GM18502 (cell line): ENCODE results near the gene DAPK1.
"Not testable (repeated sequence)": the region's sequence is repeated elsewhere in the genome, so short reads cannot be mapped to it uniquely, and the experiment has no call there.

Source experiments
- ATAC-seq: cut with Tn5 transposase; IDR thresholded peaks from one replicate; pipeline ENCODE4 v1.9.1; 2021; ENCODE audit warnings: mild to moderate bottlenecking; ENCODE audit not compliant: unreplicated experiment, poor library complexity

Gene DAPK1

DNA sequence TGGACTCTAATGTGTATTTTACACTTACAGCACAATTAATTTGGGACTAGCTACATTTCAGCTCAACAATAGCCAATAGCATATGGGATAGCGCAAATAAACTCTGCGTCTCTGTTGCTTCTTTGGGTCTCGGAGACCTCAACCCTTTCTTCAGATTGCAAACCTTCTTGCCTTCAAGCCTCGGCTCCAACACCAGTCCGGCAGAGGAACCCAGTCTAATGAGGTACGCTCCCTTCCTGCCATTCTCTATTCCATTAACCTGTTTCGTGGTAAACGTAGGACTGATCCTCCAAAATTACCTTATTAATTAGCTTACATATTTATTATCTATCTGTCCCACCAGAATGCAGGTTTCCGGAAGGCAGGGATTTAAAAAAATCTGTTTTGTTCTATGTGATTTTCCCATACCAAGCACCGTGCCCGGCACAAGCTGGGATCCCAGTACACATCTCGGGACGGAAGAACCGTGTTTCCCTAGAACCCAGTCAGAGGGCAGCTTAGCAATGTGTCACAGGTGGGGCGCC lies 525 bp upstream of the DAPK1 start:
- ATAC-seq = no peak

DNA sequence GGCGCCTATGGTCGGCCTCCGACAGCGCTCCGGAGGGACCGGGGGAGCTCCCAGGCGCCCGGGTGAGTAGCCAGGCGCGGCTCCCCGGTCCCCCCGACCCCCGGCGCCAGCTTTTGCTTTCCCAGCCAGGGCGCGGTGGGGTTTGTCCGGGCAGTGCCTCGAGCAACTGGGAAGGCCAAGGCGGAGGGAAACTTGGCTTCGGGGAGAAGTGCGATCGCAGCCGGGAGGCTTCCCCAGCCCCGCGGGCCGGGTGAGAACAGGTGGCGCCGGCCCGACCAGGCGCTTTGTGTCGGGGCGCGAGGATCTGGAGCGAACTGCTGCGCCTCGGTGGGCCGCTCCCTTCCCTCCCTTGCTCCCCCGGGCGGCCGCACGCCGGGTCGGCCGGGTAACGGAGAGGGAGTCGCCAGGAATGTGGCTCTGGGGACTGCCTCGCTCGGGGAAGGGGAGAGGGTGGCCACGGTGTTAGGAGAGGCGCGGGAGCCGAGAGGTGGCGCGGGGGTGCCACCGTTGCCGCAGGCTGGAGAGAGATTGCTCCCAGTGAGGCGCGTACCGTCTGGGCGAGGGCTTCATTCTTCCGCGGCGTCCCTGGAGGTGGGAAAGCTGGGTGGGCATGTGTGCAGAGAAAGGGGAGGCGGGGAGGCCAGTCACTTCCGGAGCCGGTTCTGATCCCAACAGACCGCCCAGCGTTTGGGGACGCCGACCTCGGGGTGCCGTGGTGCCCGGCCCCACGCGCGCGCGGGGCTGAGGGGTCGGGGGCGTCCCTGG lies 561 bp downstream of the DAPK1 start:
- ATAC-seq = peak; percentile 31

DNA sequence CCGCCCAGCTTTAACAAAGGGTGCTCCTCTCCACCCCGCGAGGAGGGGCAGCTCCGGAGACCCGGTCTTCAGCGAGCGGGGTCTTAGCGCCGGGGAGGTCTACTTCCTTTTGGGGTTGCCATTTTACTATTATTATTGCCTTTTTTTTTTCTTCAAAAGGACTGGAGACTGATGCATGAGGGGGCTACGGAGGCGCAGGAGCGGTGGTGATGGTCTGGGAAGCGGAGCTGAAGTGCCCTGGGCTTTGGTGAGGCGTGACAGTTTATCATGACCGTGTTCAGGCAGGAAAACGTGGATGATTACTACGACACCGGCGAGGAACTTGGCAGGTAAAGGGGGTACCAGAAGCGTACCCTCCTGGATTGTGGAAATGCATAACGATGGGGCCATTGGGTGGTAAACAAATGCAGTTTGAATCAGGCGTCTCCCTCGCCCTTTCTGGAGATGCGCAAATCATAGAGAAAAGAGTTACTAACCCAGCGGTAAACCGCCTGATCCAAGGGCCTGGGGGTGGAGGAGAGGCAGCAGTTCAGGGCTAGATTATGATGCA lies 1.2 kb downstream of the DAPK1 start:
- no peak for ATAC-seq

DNA sequence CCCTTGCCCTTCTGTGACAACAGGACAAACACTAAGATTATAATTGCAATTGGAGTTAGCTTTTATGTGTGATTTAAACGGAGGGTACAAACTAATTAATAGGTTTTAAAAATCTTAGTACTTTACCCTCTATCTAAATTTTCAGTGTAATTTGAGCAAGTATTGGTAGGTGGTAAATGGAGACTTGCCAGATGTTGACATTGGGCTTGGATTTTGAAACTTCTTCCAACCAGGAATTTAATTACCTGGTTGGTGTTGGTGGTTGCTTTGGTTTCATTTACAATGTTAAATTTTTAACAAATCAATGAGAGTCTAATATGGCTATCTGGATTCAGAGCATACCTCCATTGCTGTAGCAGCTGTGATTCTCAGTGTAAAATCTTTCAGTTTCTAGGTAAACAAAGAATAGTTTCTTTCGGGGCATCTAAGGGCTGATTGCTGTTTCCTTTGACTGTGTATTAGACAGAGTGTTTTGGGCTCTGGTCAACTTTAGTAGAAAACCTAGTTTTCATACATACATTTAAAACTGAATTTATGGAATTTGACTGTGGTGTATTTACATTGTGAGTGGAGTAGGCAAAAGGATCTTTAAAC lies 1.9 kb downstream of the DAPK1 start:
- ATAC-seq = peak; percentile 41

DNA sequence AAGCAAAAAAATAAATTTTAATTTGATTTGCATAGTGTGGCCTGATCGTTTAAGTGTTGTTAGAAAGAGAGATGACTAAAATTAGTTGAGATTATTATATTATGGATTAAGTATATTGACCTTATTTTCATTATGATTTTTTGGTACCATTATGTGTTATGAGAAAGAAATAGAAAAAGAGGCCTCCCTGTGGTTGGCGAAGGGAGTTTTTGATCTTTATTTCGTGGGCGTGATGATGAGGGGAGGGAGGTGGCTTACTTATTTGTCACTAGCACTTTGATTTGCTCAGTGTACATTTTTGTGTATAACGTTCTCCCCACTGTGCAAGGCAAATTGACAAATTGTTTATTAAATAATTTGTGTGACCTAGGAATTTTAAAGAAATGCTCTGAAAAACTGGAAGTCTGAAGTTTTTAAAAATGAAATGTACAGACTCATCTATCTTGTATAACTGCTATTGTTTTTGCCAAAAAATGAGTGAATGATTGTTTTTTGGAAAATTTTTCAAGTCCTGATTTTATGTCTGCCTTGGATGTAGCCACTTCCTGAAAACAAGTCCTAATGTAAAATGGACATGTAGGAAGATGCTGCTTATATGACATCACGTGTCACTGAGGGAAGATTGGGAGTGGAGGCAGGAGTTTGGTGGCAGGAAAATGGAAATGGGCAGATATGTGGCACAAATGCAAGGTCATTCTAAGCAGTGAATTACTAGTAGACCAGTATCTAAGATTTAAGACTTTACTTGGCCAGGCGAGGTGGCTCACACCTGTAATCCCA lies 3.0 kb downstream of the DAPK1 start:
- no peak for ATAC-seq

DNA sequence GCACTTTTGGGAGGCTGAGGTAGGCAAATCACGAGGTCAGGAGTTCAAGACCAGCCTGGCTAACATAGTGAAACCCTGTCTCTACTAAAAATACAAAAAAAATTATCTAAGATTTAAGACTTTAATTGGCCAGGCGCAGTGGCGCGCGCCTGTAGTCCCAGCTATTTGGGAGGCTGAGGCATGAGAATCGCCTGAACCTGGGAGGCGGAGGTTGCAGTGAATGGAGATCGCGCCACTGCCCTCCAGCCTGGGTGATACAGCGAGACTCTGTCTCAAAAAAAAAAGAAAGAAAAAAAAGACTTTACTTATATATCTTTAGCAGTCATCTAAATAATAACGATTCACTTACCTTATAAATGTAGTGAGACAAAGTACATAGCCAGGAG lies 3.6 kb downstream of the DAPK1 start:
- ATAC-seq = not testable (repeated sequence)

DNA sequence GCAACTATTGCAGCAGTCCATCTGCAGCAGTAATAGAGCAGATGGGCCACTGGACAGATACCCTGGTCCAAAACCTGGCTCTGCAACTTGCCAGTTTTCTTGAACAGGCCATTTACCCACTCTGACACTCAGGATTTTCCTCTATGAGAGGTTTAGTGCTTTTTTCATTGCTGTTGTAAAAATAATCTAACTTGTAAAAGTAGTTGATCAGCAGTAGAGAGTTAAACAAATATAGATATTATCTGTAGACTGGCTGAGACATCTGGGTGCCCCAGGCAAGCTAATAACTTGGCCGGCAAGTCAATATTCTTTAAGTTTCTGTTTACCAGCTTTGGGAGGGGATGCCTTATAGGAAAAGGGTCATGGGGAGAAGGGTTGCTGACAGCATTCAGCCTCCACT lies 4.1 kb downstream of the DAPK1 start:
- ATAC-seq = no peak

DNA sequence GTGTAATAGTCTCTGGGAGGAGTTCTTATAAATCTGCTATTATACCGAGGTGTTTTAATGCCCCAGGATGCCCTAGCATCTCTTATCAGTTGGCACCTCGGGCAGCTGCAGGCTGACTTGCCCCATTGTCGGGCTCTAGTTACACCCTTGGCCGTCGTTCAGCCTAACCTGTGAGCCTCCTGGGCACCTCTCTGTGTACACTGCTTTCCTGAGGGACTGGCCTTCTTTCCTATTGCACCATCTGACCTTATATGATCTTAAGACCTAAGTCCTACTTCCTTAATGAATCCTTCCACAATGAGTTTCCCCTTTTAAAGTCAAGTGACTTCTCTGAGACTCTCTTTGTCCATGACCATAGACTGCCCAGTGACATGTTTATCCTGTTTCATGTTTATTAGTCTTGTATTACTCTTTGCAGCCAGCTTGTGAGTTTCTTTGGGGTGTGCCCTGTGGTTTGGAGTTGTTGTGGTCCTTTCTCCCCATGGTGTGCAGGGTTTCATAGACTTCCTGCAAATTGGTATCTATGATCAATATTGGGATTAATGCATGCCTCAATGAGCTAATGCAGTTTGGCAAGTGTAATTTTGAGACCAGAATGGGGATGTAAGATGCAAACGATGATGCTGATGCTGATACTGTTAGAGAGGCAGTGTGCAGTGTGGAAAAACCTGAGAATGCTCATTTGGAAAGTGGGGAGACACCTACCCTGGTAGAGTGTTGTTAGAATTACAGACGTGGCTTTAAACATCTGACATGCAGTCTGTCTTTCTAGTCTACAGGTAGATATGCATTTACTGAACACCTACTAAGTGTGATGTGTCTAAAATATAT lies 4.9 kb downstream of the DAPK1 start:
- ATAC-seq = no peak

DNA sequence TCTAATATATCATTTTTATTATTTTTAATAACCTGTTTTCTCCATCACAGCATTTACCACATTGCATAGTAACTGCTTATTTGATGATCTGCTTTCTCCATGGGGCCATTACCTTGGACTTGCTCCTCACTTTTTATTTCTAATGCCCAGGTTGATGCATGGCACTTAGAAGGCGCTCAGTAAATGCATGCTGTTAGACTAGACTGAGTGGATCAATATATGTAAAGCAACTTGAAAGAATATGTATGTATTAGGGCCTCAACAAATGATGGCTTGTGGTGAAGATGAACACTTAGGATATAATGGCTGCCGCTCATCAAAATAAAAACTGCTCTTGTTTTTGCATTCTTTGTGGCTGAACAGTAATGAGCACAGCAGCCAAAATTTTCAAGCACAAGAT lies 5.8 kb downstream of the DAPK1 start:
- no peak for ATAC-seq

DNA sequence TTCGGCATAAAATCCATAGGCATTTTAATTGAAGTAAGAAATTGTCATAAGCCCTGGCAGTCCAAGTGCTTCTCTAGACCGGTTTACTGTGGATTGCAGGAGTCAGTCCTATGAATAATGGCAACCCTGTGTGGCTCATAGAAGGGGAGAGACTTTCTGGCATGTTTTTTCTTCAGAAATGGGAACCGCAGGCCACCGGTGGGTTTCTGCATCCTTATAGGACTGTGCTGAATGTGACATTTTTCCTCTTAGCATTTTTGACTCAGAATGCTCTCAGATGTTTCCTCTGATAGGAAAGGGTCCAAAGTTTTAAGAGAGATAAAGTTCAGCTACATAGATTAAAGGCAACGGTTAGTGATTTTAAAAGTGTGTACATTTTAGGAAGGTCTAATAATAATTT lies 6.3 kb downstream of the DAPK1 start:
- no peak for ATAC-seq

DNA sequence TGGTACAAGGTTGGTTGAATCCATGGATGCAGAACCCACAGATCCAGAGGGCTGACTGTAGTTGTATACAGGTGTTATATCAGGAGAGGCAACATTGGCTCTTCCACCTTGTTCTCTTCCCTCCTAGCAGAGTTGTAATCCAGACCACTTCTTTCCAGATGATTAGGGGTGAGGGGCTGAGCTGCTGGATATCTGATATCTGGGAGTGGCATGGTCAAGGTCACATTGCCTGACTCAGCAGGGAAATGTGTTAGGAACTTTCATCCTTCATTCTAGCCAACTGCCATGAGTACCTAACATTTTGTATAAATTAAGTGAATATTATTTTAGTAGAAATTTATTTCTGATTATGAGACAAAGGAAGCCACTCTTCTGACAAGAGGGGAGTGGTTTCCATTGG lies 7.3 kb downstream of the DAPK1 start:
- ATAC-seq = no peak

DNA sequence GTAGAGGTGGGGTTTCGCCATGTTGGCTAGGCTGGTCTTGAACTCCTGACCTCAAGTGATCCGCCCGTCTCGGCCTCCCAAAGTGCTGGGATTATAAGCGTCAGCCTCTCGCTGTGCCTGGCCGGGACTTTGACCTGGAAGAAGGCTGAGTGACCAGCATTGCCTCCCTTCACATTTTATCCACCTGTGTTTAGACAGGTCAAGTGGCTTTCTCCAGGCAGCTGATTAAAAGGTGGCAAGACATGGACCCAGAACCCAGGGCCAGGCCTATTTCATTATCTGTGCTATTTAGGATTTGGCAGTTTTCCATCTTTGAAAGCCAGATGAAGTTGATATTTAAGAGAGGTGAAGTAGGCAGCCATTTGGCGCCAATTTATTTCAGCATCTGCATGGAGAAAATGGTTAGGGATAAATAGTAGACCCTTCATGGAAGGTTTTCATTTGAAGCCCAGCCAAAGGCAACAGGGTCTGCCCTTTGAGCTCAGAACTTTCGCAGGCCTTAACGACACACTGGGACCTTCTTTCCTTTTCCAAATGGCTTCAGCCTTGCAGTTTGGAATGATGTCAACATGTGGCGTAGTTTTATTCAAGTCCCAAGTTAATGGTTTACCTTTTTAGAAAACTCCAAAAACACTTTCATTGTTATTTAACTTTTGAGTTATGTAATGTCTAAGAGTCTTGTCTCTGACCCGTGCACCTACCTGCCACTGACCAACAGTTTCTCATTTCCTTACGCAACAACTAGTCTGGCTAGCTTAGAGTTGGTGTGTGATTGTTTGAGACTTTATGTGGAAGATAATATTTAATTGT lies 8.4 kb downstream of the DAPK1 start:
- ATAC-seq = no peak

DNA sequence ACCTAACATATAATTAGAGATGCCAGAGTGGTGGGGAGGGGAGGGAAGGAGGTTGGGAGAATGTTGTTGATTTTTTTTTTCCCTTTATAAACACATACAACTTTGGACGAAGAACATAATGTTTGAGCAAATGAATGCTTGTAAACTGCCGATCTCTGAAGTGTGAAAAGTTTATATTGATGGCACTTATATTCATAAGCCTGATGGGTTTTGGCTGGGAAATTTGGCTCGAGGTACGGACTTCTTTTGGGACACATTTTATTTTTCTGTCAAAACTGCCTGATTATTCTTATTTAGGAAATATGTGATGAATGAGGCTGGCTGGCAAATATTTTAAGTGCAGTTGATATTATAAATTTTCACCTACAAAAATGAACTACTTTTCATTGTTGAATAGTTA lies 9.9 kb downstream of the DAPK1 start:
- no peak for ATAC-seq

DNA sequence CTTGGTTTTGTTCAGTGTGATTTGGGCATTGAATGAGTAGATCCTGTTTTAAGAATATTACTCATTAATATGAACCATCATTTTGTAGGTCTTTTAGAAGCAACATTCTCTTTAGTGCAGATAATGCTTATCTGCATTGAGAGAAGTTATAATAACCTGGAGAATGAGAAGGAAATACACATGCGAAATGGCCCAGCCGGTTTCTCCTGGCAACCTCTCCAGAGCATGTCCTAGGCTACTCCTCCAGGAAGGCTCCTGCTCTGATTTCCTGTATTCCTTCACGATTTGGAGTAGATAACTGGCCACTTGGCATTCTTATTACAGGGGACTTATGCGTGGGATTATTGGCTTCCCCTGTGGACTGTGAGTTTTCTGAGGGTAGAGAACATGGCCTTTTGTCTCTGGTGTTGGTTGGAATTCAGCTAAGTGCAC lies 12.6 kb downstream of the DAPK1 start:
- ATAC-seq = no peak

DNA sequence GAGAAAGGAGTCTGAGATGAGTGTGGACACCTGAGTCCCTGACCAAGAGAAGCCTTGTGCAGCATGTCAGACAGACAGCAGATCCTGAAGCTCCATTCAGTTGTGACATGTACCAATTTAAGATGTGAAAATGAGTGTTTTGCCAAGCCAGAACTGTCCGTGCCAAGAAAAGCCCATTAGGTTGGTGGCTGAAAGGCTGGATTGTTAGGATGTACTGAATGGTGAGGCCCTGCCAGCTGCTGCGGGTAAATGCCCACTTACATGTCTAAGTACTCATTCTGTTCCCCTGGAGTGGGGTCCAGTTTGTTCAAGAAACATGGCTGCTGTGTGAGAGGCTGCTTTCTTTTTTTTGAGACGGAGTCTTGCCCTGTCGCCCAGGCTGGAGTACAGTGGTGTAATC lies 14.6 kb downstream of the DAPK1 start:
- ATAC-seq = no peak

DNA sequence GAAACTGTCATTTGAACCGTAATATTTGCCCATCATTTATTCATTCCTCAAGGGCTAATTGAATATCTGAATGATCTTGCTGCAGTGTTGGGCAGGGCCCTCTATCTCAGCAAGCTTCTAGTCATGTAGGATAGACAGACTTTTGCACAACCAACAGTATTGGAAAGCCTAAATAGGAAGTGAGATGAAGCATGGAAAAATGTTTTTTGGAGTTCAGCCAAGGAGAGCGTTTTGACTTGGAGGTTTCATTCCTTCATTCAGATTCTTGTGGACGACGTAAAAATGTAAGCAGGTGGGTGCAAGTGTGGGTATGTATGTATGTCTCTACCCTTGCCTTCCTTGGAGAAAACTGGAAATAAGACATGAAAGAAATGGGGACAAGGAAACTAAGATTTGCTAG lies 15.5 kb downstream of the DAPK1 start:
- no peak for ATAC-seq

DNA sequence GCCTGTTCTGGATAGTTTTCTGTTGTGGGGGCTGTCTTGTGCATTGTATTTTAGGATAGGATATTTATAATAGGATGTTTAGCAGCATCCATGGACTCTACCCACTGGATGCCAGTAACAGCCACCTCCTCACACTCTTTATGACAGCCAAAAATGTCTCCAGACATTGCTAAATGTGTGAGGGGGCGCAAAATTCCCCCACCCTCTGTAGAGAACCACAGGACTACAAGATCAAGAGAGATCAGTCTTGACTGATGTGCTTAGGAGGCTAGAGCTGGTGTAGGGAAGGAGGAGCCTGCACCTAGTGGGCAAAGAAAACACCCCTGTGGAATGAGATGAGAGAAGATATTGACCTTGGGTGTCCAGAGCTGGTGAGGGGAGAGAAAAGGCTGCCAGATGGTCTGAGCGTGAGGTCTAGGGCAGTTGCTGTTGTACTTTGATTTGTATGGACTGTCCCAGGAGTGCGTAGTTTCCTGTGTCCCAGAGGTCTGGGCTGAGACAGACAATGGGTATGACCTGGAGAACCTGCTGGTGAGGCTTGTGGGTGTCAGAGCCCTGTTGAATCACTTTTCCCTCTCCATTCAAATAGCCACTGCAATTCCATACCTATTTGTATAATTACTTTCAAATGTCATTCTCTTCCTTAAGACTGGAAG lies 16.3 kb downstream of the DAPK1 start:
- no peak for ATAC-seq

DNA sequence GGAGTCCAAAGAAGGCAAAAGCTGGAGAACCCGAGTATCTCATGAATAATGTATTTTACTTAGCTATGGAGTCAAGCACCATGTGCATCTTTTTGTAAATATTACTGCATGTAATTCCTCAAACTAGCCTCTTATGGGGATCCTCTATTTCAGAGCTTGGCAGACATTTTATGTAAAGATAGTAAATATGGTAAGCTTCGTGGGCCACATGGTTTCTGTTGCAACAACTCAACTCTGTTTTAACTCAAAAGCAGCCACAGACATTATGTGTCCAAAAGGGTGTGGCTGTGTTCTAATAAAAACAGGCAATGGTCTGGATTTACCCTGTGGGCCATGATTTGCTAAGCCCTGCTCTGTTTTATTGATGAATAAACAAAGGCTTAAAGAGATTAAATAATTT lies 17.3 kb downstream of the DAPK1 start:
- ATAC-seq = no peak
